HEK293T (cell line): Measurements from ENCODE around the gene TOR2A.

Experiments used
- CTCF ChIA-PET: fragments of 350-600 bp; formaldehyde crosslinking; extraction: SDS; loops from one replicate; lab custom pipeline; 2021; ENCODE audit warnings: antibody characterized with exemption, inconsistent platforms; lab: Yijun Ruan, JAX
- POLR2A ChIA-PET: fragments of 350-600 bp; formaldehyde crosslinking; extraction: SDS; loops from one replicate; lab custom pipeline; 2020; ENCODE audit warnings: antibody characterized with exemption, inconsistent platforms; lab: Yijun Ruan, JAX
- DNase-seq: peaks from one replicate; pipeline ENCODE4 v3.0.0; 2012; ENCODE audit warnings: mixed read lengths; ENCODE audit errors: extremely low spot score
- ARNT ChIP-seq: fragments of 450-650 bp; IDR thresholded peaks from 2 replicates; pipeline ENCODE4 v1.6.1; 2017; ENCODE audit warnings: mild to moderate bottlenecking
- BHLHE40 ChIP-seq: fragments of 450-650 bp; IDR thresholded peaks from 2 replicates; pipeline ENCODE4 v1.6.1; 2016; ENCODE audit warnings: mild to moderate bottlenecking, moderate library complexity, borderline replicate concordance
- CTBP1 ChIP-seq: fragments of 450-650 bp; IDR thresholded peaks from 2 replicates; pipeline ENCODE4 v1.6.1; 2016; ENCODE audit warnings: borderline replicate concordance
- ELF4 ChIP-seq: fragments of 450-650 bp; IDR thresholded peaks from 2 replicates; pipeline ENCODE4 v1.6.1; 2017; ENCODE audit warnings: antibody characterized with exemption
- FOXA1 ChIP-seq: fragments of 450-650 bp; IDR thresholded peaks from 2 replicates; pipeline ENCODE4 v1.6.1; 2016; ENCODE audit warnings: mild to moderate bottlenecking
- FOXK2 ChIP-seq: fragments of 450-650 bp; IDR thresholded peaks from 2 replicates; pipeline ENCODE4 v1.6.1; 2016; ENCODE audit warnings: mild to moderate bottlenecking
- FOXM1 ChIP-seq: fragments of 450-650 bp; IDR thresholded peaks from 2 replicates; pipeline ENCODE4 v1.6.1; 2017; ENCODE audit warnings: mild to moderate bottlenecking, borderline replicate concordance
- HDGF ChIP-seq: fragments of 450-650 bp; IDR thresholded peaks from 2 replicates; pipeline ENCODE4 v1.6.1; 2017; ENCODE audit warnings: antibody characterized with exemption, borderline replicate concordance
- L3MBTL2 ChIP-seq: fragments of 450-650 bp; conservative IDR thresholded peaks from 2 replicates; pipeline ENCODE4 v1.6.1; 2016; ENCODE audit warnings: mild to moderate bottlenecking
- LEF1 ChIP-seq: fragments of 450-650 bp; IDR thresholded peaks from 2 replicates; pipeline ENCODE4 v1.6.1; 2017; ENCODE audit warnings: mild to moderate bottlenecking, borderline replicate concordance
- NFRKB ChIP-seq: fragments of 450-650 bp; IDR thresholded peaks from 2 replicates; pipeline ENCODE4 v1.6.1; 2016; ENCODE audit warnings: mild to moderate bottlenecking, moderate library complexity
- PKNOX1 ChIP-seq: fragments of 450-650 bp; IDR thresholded peaks from 2 replicates; pipeline ENCODE4 v1.6.1; 2016
- SP1 ChIP-seq: fragments of 450-650 bp; IDR thresholded peaks from 2 replicates; pipeline ENCODE4 v1.6.1; 2017
- SUZ12 ChIP-seq: fragments of 450-650 bp; IDR thresholded peaks from 2 replicates; pipeline ENCODE4 v1.6.1; 2016; ENCODE audit warnings: mild to moderate bottlenecking
- TARDBP ChIP-seq: fragments of 450-650 bp; IDR thresholded peaks from 2 replicates; pipeline ENCODE4 v1.6.1; 2016
- ZNF384 ChIP-seq: fragments of 450-650 bp; IDR thresholded peaks from 2 replicates; pipeline ENCODE4 v1.6.1; 2016

The TOR2A gene

GRCh38 chr9:127730262-127730661 lies 4.8 kb downstream of the TOR2A start:
- DNase-seq, result no peak
- TF ChIP-seq ARNT, result no peak
- no peak for TF ChIP-seq CTBP1
- no peak for TF ChIP-seq L3MBTL2
- TF ChIP-seq LEF1, result no peak
- no peak for TF ChIP-seq ELF4
- no peak for TF ChIP-seq HDGF
- TF ChIP-seq SP1, result no peak
- no peak for TF ChIP-seq FOXA1
- no peak for TF ChIP-seq BHLHE40
- no peak for TF ChIP-seq FOXM1
- no peak for TF ChIP-seq TARDBP
- ChIA-PET POLR2A (no interaction called here), CTCF (interaction anchor here (1.0 kb wide), 1 partner anchor 140 kb away, joined by 3 read pairs; no protein-coding TSS in a partner anchor)

DNA sequence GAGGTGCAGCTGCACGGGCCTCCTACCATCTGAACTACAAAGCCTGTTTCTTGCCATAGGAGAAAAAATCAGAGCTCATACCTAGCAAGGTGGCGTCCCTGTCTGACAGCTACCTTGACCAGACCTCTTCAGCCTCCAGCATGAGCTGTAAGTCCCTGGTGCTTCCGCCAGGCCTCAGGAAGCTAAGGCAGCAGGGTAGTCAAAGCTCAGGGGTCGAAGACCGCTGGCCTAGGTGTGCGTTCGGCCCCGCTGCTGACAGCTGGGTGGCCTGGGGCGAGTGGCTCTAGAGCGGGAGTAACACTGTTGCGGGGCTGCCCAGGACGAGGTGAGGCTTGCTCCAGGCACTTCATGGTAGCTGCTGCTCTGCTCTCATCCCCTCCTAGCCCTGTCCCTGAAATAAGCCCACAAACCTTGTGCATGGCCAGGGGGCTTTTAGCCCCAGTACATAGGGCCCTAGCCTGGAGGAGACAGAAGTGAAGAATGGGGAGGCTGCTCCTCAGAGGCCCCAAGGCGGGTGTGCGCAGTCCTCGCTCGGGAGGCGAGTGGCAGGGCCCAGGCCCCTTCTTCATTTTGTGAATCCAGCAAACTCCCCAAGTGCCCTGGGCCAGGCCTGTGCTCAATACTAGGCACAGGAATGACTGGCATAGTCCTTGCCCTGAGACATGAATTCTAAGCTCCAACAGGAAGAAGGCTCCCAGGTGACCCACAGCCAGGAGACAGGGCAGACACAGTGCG lies 5.4 kb downstream of the TOR2A start:
- POLR2A ChIA-PET, result no interaction called here
- CTCF ChIA-PET, result no interaction called here
- TF ChIP-seq ZNF384, result no peak
- no peak for TF ChIP-seq NFRKB
- no peak for TF ChIP-seq ELF4
- TF ChIP-seq LEF1, result no peak
- TF ChIP-seq CTBP1, result no peak
- TF ChIP-seq FOXA1, result no peak
- no peak for DNase-seq

DNA sequence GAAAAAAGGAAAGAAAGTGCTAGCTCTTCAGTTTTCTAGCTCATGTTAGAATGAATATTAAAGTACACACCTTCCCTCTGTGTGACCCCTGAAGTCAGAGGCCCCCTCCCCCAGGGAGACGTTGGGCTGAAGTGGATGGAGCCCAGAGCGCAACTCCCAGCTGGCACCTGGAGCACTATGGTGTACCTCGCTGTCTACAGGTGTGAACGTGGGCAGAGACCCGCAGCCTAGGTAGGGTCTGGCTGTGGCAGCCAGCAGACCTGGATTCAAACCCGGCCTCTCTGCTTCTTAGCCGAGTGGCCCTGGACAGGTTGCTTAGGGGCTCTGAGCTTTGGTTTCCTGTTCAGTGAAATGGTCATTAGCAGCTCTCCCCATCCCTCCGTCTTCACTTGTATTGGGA lies 6.3 kb downstream of the TOR2A start:
- no peak for DNase-seq
- TF ChIP-seq LEF1, result no peak
- no peak for TF ChIP-seq SP1
- TF ChIP-seq FOXA1, result no peak
- TF ChIP-seq ARNT, result no peak
- TF ChIP-seq L3MBTL2, result no peak
- TF ChIP-seq ZNF384, result no peak
- TF ChIP-seq FOXM1, result no peak
- TF ChIP-seq HDGF, result no peak
- ChIA-PET CTCF (interaction anchor here (0.5 kb wide), 1 partner anchor 203 kb away, joined by 4 read pairs; no protein-coding TSS in a partner anchor), POLR2A (no interaction called here)

DNA sequence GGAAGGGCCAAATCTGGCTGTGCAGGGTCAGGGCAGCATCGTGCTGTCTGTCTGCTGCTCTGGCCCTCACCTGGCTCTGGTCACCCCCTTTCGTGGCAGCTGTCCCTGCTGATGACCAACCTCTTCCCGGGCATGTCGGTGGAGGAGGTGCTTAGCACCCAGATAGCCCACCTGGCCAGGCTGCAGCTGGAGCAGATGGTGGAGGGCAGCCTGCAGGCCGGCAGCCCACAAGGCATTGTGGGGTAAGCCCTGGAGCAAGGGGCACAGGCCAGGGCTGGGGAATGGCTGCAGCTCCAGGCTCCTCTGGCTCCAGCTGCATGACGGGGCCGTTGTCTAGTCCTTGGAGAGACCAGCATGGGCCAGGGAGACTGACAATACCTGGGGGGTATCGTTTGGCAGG lies 8.2 kb downstream of the TOR2A start:
- POLR2A ChIA-PET, result no interaction called here
- no peak for TF ChIP-seq ARNT
- no peak for TF ChIP-seq ELF4
- TF ChIP-seq TARDBP, result no peak
- no peak for TF ChIP-seq CTBP1
- TF ChIP-seq FOXK2, result no peak
- TF ChIP-seq BHLHE40, result no peak
- no peak for TF ChIP-seq SP1
- no peak for TF ChIP-seq FOXA1
- TF ChIP-seq PKNOX1, result no peak
- no peak for TF ChIP-seq ZNF384
- no peak for TF ChIP-seq L3MBTL2
- CTCF ChIA-PET, result interaction anchor here (0.7 to 2.2 kb wide), 2 partner anchors 8 to 357 kb away, joined by 3 to 10 read pairs; partner anchors contain the start of gene TOR2A
- DNase-seq, result no peak

- DNase-seq, result no peak
- ChIA-PET CTCF (no interaction called here), POLR2A (interaction anchor here (1.2 kb wide), 1 partner anchor 11 kb away, joined by 3 read pairs; no protein-coding TSS in a partner anchor)
- TF ChIP-seq PKNOX1, result no peak
- TF ChIP-seq SUZ12, result no peak
- no peak for TF ChIP-seq ELF4
- no peak for TF ChIP-seq ZNF384
- no peak for TF ChIP-seq FOXK2
- no peak for TF ChIP-seq L3MBTL2
- no peak for TF ChIP-seq BHLHE40
- no peak for TF ChIP-seq HDGF
- TF ChIP-seq SP1, result no peak
- TF ChIP-seq NFRKB, result no peak
- TF ChIP-seq CTBP1, result no peak
- TF ChIP-seq FOXA1, result no peak
- no peak for TF ChIP-seq ARNT
- no peak for TF ChIP-seq TARDBP
These were observed 11.1 kb downstream of the TOR2A start for GRCh38 chr9:127724012-127724411.

GRCh38 chr9:127723444-127723843 lies 11.7 kb downstream of the TOR2A start:
- CTCF ChIA-PET, result no interaction called here
- POLR2A ChIA-PET, result interaction anchor here (1.2 kb wide), 1 partner anchor 11 kb away, joined by 3 read pairs; no protein-coding TSS in a partner anchor
- DNase-seq, result no peak
- TF ChIP-seq TARDBP (no peak), ELF4 (no peak), FOXA1 (no peak), PKNOX1 (no peak), SUZ12 (no peak), SP1 (no peak), FOXM1 (no peak), HDGF (no peak), CTBP1 (no peak), LEF1 (no peak)
